H1 (cell line): ENCODE data around the gene SH2D4B. TPM values are rescaled to one million over a fixed set of nuclear protein-coding genes. Genes with fewer than 3 reads are reported as not detected.

Experiments used
- CEBPB ChIP-seq: IDR thresholded peaks from 2 replicates; pipeline ENCODE4 v1.6.1; 2012; ENCODE audit warnings: low read depth, low read length
- polyA plus RNA-seq, 7 experiments: library from polyadenylated mRNA; depleted of rRNA in 3 of 7; stranded (reverse) in 5 of 7; unstranded in 2 of 7; fragments of >200 nt in 5 of 7; fragments of 200-250 nt in 2 of 7; gene quantifications; 1 replicate in 5 of 7; 2 replicates in 1 of 7; 4 replicates in 1 of 7; pipeline versions ENCODE4 v1.2.1 to v1.2.3, GENCODE V29; 2011 to 2013; ENCODE audit warnings: missing spikeins in 2 of 7, mixed read lengths in 2 of 7
- total RNA-seq: library from RNA; stranded (reverse); fragmentation: NEBNext Ultra II Directional; extraction: Animal tissue kit (Norgen Biotek cat#: 25700); gene quantifications from 2 replicates; pipeline ENCODE4 v1.2.1, GENCODE V29; 2021
- TF ChIP-seq, protein P1 (sequence below): IDR thresholded peaks from 2 replicates; pipeline ENCODE4 v1.6.1; 2011; ENCODE audit warnings: low read length, improper control_type of control experiment

The SH2D4B gene
- total and polyA plus RNA-seq, 2 of the 8 experiments (the other 6 are each of a cell fraction or from before 2014, with no cell fraction given) = 0.06 to 0.13 TPM

DNA sequence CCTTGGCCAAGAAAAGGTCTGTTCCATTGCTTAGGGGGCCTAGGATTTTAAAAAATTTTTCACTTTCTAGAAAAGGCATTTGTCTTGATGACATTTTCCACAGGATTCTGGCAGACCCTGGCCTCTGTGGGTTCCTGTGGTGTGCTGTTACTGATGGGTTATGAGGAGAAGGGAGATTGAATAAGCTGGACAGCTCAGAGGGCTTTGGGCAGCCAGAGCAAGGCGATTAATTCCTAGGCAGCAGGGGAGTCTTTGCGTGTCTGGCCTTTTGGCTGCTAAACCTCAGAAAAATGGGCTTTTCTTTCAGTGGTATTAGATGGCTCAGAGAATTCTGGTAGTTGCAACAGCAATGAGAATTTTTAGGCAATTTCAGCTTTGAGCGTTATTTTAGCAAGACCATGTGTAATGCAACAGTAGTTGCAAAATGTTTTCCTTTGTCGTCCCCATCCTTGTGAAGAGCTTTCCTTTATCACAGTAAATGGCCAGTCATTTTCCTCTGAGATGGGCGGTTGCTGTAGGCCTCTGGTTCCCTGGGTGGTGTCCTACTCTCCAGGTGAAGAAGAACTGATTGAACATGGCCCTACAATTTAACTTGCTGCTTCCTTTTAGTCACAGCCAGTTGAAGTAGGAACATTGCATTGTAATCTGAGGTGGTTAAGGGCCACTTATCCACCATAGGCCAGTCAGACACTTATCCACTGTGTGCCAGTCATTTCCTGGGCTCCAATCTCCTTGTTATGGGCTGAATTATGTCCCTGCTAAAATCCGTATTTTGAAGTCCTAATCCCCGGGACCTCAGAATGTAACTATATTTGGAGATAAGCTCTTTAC is 43.2 kb downstream of the SH2D4B start (continued):
- TF ChIP-seq, protein P1, sequence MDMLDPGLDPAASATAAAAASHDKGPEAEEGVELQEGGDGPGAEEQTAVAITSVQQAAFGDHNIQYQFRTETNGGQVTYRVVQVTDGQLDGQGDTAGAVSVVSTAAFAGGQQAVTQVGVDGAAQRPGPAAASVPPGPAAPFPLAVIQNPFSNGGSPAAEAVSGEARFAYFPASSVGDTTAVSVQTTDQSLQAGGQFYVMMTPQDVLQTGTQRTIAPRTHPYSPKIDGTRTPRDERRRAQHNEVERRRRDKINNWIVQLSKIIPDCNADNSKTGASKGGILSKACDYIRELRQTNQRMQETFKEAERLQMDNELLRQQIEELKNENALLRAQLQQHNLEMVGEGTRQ = no peak
- TF ChIP-seq CEBPB = no peak
